DMS153 treated with DMSO at 0.1 percent for 48 hours (cell line): ENCODE measurements around the gene LDB3.

Source experiments
- DNase-seq: peaks from one replicate; lab custom pipeline; 2025; ENCODE audit not compliant: unreplicated experiment; lab: John Stamatoyannopoulos, UW

LDB3 gene

DNA sequence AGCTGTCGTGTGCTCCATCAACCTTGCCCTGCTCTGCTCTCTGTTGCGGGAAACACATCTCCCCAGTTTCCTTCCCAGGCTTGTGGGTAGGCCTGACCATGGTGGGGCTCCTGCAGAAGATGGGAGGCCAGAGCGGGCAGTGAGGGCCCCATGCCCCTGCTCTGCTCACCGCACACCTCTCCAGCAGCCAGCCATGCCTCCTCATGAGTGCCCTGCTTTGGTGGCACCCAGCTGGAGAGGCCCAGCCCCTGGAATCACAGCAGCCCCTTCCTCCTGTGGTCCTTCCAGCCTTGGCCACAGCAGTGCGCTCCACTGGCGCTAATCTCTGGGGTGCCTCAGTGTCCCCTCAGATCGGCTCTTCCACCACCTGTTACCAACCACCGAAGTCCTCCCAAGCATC lies 18.2 kb upstream of the LDB3 start:
- DNase-seq: no peak

DNA sequence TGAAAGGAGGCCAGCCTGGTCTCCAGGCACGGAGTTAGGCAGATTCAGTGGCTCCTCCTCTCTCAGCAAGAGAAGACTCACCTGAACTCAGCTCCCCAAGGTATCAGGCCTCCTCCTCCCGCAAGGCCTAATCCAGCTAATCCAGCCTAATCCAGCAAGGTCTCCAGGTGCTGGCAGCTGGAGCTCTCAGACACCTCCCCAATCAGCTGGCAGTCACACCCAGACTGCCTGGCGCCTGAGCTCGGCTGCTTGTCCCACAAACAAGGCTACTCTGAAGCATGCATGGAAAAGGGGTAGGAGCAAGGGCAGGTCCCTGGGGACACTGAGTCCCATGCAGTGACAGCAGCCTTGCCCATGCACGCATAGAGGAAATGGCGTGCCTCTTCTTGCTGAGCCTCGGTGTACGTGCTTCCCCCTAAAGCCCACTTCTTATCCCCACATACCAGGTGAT lies 17.3 kb upstream of the LDB3 start:
- no peak for DNase-seq

DNA sequence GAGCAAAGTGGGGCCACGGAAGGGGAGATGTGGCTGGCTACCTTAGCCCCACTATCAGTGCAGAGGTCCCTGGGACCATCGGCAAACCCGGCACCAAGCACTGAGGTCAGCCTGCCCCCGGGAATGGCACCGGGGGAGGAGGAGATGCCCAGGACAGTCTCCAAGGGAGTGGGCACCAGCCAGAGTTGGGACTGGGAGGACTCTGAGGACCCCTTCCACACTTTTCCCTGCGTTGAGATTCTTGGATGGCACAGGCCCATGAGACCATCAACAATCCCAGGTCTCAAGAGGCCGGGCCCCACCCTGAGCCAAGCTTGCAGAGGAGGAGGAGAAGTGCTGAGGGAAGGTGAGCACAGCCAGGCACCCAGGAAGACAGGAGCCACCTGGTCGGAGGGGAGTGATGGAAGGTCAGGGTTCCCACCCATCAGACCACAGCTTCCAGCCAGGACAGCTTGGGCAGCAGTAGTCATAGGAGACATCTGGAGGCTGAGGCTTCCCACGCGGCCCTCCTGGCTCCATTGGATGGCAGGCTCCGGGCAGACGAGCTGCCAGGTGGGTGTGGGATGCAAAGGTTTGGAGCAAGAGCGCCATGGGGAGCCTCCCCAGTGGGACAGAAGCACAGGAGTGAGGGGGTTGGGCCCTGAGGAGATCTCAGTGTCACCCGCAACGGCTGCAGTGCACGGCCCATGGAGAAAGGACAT lies 16.5 kb upstream of the LDB3 start:
- no peak for DNase-seq

DNA sequence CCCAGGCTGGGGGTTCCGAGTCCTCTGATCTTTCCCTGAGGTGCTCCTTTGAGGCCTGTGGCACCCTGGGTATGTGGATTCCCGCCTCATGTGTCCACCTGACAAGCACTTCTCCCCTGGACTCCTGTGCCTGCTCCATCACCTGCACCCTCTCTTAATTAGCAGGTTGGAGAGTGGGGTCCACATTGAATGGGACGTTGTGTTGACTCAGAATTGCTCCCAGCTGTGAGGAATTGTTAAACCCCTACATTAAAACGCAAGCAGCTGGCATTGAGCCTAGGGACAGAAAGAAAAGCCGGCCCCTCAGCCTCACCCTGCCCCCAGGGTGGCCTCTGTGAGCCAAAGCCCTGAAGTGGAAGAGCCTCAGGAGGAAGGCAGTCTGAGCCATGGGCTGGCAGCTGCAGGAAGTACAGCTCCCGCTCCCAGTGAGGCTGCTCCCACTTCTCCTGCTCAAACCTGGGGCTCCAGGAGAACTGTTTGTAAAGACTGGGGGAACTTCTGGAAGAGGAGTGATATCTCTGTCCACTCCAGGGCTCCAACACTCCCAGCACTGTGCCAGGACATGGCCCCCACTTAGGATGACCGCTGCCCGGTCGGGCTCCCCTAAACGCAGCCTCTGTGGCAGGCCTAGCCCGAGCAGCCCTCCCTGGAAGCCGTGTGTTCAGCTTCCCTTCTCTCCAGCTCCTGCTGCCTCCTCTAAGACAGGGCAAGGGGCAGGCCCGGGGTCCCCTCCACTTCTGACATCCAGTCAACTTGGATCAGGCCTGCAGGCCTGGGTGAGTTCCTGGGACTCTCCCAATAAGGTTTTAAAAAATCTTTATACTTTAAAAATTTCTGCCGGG lies 15.7 kb upstream of the LDB3 start:
- DNase-seq: peak; percentile 75

DNA sequence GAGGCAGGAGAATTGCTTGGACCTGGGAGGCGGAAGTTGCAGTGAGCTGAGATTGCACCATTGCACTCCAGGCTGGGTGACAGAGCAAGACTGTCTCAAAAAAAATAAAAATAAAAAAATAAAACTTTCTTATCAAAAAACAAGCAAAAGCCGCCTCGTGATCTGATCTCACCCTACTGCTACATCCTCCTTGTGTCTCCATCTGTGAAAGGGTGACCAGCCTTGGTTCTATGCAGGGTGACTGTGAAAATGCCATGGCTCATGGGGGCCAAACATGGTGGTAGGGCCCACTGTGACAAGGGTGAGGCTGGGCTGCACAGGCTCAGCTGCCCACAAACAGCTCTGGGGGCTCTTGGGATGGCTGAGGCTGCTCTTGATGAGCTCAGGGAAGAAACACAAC lies 14.9 kb upstream of the LDB3 start:
- DNase-seq: no peak

DNA sequence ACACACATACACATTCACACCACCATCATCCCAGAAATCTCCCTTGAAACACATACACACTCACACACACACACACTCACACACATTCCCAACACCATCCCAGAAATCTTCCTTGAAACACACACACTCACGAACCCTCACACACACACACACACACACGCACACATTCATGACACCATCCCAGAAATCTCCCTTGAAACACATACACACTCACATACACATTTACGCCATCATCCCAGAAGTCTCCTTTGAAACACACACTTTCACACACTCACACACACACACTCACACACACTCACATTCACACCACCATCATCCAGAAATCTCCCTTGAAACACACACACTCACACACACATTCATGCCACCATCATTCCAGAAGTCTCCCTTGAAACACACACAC lies 14.3 kb upstream of the LDB3 start:
- DNase-seq: no peak

DNA sequence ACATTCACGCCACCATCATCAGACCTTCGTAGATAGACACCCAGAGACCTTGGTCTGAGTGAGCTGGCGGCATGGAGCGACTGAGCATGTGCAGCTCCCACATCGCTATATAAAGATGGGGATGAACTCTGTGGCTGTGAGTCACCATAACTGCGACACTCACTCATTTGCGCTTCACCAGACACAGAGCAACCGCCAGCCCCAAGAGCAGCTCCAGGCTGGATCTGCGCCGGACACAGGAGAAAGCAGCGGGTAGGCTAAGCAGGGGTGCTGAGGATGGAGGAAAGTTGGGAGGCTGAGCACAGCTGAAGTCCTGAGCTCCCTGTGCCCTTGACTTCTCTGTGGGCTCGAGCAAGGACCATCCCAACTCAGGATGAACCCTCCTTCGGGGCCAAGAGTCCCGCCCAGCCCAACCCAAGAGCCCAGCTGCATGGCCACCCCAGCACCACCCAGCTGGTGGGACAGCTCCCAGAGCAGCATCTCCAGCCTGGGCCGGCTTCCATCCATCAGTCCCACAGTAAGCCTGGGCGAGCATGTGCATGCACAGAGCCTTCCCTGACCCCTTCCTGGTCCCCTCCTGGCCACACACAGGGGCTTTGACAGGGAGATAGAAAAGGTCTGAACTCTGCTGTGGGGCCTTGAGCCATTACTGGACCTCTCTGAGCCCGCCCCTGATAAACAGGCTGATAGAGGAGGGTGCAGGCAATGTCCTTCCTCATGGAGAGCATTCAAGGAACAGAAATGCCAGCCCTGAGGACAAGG lies 13.7 kb upstream of the LDB3 start, which contains the start of gene OPN4:
OPN4 (plus strand) TSS at position 137 of the 762 bp plus-strand sequence; CDS start at position 374, 237 bp downstream.
- no peak for DNase-seq

DNA sequence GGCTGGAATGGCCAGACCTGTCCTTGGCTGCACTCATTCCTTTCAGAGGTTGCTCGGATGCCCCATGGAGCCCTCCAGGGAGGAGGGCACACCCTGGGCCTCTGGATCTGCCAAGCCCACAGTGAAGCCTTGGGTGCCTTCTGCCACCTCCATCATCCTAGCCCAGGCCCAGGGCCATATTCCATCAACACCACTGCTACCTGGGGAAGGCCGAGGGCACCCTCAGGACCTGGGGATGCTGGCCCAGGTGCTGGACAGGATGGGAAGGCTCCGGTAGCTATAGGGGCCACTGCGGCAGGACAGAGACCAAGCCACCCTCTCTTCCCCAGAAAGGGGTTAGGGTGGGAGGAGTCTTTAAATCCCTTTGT lies 13.2 kb upstream of the LDB3 start:
- DNase-seq: no peak

DNA sequence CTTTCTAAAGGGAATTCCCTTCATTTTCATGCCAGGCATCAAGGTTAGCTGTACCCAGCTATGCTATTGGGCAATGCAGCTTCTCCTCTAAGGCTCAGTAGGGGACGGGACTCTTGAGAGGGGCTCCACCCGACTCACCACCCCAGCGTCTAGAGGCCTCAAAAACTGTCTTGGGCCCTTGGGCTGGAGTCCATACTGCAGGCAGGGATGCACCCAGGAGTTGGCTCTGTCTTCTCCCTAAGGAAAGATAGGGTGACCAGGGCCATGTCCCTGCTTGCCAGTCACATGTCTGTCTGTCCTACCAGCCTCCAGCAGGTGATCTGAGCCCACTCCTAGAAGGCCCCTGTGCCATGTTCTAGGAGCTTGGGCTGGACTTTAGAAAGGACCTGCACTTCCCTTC lies 12.7 kb upstream of the LDB3 start:
- DNase-seq: no peak

DNA sequence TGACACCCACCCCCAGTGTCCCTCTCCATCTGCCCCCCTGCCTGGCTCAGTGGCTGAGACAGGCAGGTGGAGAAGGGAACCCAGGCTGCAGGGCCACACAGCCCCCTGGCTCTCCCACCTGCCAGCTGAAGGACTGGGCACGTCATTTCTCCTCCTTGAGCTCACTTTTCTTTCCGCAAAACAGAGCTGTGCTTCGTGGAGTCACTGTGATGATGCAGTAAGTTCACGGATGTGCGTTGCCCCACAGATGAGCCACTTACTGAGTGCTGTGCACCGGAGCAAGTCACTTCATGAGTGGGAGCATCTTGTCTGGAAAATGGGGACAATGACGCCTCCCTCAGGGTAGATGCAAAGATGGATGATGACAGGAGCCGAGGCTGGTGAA lies 11.3 kb upstream of the LDB3 start:
- DNase-seq: no peak

DNA sequence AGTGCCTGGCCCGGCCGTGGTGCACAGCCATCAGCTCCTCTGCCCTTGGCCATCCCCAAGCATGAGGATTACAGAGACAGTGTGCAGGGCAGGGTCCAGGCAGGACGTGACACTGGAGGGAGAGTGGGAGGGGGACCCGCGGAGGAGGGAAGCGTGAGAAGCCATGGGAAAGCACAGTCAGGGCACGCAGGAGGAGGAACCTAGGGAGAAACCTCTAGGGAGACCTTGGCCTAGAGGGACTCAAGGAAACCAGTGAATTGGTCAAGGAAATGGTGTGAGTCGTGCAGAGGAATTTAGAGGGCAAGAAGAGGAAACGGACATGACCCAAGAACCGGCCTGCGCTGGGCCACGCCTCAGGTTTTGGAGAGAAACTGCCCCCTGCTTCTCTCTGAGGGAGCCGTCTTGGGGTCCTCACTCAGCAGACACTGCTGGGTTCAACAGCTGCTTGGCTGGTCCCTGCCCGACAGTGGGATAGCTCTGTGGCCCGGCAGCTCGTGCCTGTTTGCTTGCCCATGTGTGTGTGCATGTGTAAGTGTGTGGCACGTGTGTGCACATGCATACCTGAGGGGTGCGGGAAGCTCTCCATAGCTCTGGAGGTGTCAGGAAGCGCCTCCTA lies 10.8 kb upstream of the LDB3 start:
- no peak for DNase-seq

DNA sequence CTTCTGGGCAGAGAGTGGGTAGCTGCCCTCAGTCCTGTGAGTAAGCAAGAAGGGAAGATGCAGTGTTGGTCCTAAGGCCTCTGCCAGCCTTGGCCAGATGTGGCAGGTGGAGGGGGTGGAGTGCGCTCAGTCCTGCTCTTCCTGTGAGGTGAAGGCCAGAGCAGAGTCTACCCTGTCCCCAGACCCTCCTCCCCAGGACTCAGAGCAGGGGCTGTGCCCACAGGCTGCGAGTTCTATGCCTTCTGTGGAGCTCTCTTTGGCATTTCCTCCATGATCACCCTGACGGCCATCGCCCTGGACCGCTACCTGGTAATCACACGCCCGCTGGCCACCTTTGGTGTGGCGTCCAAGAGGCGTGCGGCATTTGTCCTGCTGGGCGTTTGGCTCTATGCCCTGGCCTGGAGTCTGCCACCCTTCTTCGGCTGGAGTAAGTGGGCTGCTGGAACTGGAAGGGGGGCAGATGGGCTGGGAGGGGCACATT lies 10.0 kb upstream of the LDB3 start:
- no peak for DNase-seq

DNA sequence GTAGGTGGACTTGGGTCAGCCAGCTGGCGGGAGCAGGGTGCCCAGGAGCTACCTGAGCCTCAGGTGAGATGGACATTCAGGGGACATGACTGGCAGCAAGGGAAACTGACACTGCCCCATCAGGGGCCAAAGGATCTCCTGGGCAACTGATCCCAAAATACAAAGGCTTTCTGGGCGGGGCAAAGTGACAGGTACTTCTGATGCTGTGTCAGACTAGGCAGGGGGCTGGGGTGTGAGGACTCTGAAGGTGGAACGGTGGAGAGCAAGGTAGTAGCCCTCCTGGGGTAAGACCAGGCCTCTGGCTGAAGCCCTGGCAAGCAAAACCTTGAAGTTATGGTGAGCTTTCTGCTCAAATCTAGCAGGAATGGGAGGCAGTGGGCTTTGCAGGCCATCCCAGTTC lies 9.6 kb upstream of the LDB3 start:
- no peak for DNase-seq

DNA sequence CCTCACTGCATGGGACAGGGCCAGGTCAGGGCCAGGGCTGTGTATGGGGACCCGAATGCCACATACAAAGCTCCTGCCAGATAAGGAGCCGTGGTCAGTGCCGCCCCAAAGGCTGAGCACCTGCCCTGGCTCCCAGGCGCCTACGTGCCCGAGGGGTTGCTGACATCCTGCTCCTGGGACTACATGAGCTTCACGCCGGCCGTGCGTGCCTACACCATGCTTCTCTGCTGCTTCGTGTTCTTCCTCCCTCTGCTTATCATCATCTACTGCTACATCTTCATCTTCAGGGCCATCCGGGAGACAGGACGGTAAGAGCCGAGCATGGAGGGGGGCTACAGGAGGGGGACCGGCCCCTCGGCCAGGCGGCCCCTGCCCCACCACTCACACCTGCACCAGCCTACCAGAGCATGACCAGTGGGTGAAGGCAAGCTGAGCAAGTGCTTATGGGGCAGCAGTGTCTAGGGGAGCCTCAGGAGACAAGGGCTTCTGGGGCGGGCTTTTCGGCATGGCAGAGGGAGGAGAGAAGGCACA lies 9.1 kb upstream of the LDB3 start:
- no peak for DNase-seq

DNA sequence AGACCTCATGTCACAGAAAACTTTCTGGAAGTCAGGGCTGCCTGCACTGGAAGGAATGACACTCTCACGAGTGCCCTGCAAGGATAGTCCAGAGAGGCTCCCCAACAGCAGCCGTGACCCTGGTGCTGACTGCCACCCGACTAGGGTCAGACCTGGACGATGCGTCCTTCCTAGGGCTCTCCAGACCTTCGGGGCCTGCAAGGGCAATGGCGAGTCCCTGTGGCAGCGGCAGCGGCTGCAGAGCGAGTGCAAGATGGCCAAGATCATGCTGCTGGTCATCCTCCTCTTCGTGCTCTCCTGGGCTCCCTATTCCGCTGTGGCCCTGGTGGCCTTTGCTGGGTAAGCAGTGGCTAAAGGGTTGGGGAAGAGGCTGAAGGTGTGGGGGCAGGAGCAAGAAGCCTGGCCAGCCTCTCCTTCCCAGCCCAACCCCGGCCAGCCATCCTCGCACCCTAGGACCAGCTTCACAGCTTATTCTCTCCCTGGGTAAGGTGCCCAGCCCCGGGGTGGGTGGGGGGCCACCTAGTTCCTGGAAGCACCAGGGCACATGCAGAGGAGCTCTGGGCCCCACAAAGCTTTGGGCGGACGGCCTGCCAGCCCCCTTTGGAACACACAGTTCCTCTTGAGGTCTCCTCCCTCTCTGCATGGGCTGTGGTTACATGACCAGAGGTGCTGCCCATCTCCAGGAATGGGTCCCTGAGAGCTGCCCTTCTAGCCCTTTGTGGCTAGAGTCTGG lies 8.4 kb upstream of the LDB3 start:
- DNase-seq: no peak

DNA sequence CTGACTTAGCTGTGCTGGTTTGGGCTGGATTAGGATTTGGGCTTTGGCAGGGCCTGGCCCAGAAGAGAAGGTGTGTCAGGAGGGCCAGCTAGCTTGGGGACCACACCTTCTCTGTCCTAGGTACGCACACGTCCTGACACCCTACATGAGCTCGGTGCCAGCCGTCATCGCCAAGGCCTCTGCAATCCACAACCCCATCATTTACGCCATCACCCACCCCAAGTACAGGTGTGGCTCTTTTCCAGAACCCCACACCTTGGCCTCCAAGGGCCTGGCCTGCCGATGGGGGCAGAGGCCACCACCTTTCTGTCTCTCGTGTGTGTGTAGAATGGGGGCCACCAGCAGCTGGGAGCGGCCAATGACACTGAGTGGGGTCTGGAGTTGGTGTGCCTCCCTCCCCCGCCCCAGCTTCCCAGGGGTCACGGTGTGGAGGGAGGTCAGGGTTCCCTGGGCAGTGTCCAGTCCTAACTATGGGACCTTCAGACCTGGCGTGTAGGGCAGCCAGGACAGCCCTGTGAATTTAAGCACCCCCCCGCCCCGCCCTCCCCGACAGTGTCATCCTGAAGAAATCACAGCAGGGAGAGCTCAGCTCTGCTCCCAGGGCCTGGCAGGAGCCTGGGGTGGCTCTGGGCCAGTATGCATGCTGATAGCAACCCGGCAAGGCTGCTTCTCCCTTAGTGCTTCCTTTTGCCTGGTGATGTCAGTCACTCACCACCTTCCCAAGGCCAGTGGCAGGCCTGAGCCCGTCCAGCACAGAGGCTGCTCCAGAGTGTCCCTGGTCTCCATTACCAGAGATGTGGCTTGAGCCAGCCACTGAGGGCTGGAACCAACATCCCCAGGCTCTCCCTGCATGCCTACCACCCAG lies 6.9 kb upstream of the LDB3 start:
- DNase-seq: no peak

DNA sequence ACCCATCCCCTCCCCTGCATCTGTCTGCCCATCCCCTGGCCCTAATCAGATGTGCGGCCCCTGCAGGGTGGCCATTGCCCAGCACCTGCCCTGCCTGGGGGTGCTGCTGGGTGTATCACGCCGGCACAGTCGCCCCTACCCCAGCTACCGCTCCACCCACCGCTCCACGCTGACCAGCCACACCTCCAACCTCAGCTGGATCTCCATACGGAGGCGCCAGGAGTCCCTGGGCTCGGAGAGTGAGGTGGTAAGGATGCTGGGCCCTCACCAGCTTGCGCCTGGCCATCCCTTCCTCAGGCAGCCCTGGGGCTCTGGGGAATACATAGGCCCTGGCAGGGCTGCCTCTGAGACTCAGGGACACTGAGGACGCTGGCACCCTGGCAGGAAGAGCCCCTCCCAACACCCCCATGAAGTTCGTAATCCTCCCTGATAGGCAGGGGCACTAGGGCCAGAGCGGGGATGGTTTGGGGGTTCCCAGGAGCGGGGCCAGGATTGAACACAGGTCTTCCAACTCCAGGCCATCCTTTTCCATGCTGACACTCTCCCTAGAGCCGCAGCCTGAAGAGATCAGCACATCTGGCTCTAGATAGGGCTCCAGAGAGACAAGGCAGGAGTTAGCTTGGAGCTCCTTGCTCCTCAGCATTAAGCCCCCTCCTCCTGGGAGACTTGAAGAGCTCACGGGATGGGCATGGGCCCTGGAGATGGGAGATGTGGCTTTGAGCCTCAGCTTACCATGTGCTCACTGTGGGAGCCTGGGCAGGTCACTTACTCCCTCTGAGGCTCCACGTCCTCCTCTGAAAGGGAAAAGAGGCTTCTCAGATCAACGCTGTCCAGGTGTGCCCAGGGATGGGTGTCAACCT lies 5.9 kb upstream of the LDB3 start:
- DNase-seq: no peak

DNA sequence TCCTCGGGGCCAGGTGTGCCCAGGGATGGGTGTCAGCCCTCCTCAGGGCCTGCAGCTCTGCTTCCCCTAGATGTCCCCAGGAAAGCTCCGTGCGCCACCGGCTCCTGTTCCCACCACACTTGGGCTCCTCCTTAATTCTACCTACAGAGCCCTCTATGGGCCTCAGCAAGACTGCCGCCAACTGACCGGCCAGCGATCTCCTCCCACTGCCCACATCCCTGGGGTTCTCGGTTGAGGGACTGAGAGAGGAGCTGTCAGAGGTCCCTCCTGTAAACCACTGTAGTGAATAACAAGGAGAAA lies 5.3 kb upstream of the LDB3 start:
- DNase-seq: no peak
